K562 (cell line): Measurements from ENCODE around the gene PSMD8. TPM values are rescaled to one million over a fixed set of nuclear protein-coding genes. Genes with fewer than 3 reads are reported as not detected.
A peak's percentile ranks its signal among the peaks of the same experiment; 100 is the strongest.

Experiments
- BCL6 ChIP-seq: fragments of 250-450 bp; sonication (Bioruptor Pico); IDR thresholded peaks from 2 replicates; pipeline ENCODE4 v1.4.0; 2020
- CHD1 ChIP-seq: fragments of 200-600 bp; sonication (generic); IDR thresholded peaks from one replicate; pipeline ENCODE4 v1.6.1; 2012; ENCODE audit warnings: mild to moderate bottlenecking, moderate library complexity, low read length, inconsistent platforms
- CTBP1 ChIP-seq: fragments of 450-650 bp; IDR thresholded peaks from 2 replicates; pipeline ENCODE4 v1.6.1; 2016; ENCODE audit warnings: borderline replicate concordance
- ELF1 ChIP-seq: fragments of 200-800 bp; sonication (Bioruptor generic); IDR thresholded peaks from 2 replicates; pipeline ENCODE4 v1.6.1; 2016; ENCODE audit warnings: missing genetic modification characterization, missing compliant biosample characterization
- ESRRA ChIP-seq: fragments of 450-650 bp; IDR thresholded peaks from 2 replicates; pipeline ENCODE4 v1.6.1; 2014; ENCODE audit warnings: low read depth, mild to moderate bottlenecking, moderate library complexity, borderline replicate concordance
- FOS ChIP-seq: IDR thresholded peaks from 3 replicates; pipeline ENCODE4 v1.6.1; 2011; ENCODE audit not compliant: insufficient read length; ENCODE audit errors: extremely low read depth
- GATAD2A ChIP-seq: fragments of 450-650 bp; IDR thresholded peaks from 2 replicates; pipeline ENCODE4 v1.6.1; 2017
- MAX ChIP-seq: sonication (generic); formaldehyde crosslinking; IDR thresholded peaks from 2 replicates; pipeline ENCODE4 v1.9.0; 2022; ENCODE audit warnings: mild to moderate bottlenecking, missing genetic modification reagents
- MEF2A ChIP-seq: IDR thresholded peaks from 2 replicates; pipeline ENCODE4 v1.6.1; 2011; ENCODE audit warnings: low read depth, mild to moderate bottlenecking, low read length, moderate library complexity; ENCODE audit not compliant: control insufficient read depth
- POU5F1 ChIP-seq: fragments of 150-350 bp; IDR thresholded peaks from 2 replicates; pipeline ENCODE4 v1.6.1; 2014; ENCODE audit warnings: borderline replicate concordance, low read length, low read depth, mild to moderate bottlenecking; ENCODE audit not compliant: partially characterized antibody
- PTTG1 ChIP-seq: fragments of 450-650 bp; IDR thresholded peaks from 2 replicates; pipeline ENCODE4 v1.6.1; 2016; ENCODE audit warnings: low read depth, mild to moderate bottlenecking, missing genetic modification characterization, missing compliant biosample characterization
- PYGO2 ChIP-seq: fragments of 450-650 bp; IDR thresholded peaks from 2 replicates; pipeline ENCODE4 v1.6.1; 2016; ENCODE audit warnings: mild to moderate bottlenecking, missing genetic modification characterization, moderate library complexity, missing compliant biosample characterization
- RFX1 ChIP-seq: fragments of 450-650 bp; IDR thresholded peaks from 2 replicates; pipeline ENCODE4 v1.6.1; 2016; ENCODE audit warnings: mild to moderate bottlenecking, moderate library complexity
- RNF219 ChIP-seq: fragments of 250-450 bp; sonication (Bioruptor Pico); IDR thresholded peaks from 2 replicates; pipeline ENCODE4 v1.5.0; 2022; ENCODE audit warnings: mild to moderate bottlenecking
- RUNX1 ChIP-seq: sonication (generic); IDR thresholded peaks from 2 replicates; pipeline ENCODE4 v1.6.1; 2016; ENCODE audit warnings: antibody characterized with exemption, low read depth
- TAF1 ChIP-seq: IDR thresholded peaks from 2 replicates; pipeline ENCODE4 v1.6.1; 2011; ENCODE audit warnings: mild to moderate bottlenecking, low read length, moderate library complexity; ENCODE audit not compliant: insufficient read depth, control insufficient read depth, severe bottlenecking; ENCODE audit errors: extremely low read depth
- ZBTB5 ChIP-seq: fragments of 450-650 bp; IDR thresholded peaks from 2 replicates; pipeline ENCODE4 v1.6.1; 2017; ENCODE audit warnings: antibody characterized with exemption
- ZKSCAN3 ChIP-seq: fragments of 250-450 bp; sonication (Bioruptor Pico); IDR thresholded peaks from 2 replicates; pipeline ENCODE4 v1.4.0; 2020
- polyA plus RNA-seq, 8 experiments: library from polyadenylated mRNA; depleted of rRNA in 4 of 8; stranded (reverse) in 5 of 8; unstranded in 3 of 8; fragments of >200 nt; fragmentation: Nextera tagmentation in 2 of 8; fragmentation: Illumina TruSeq in 1 of 8; extraction: Ambion mirVana in 2 of 8; extraction: Trizol in 1 of 8; gene quantifications; 2 replicates each; pipeline versions ENCODE4 v1.2.1 to v1.2.3, GENCODE V29; 2011 to 2014; ENCODE audit warnings: inconsistent platforms in 1 of 8, missing spikeins in 1 of 8
- total RNA-seq, 7 experiments: library from RNA; depleted of rRNA in 6 of 7; stranded (reverse); fragments of >200 nt in 6 of 7; fragmentation: Illumina TruSeq in 2 of 7; extraction: Trizol in 2 of 7; gene quantifications; 2 replicates each; pipeline versions ENCODE4 v1.2.1 to v1.2.3, GENCODE V29; 2011 to 2021; ENCODE audit warnings: low replicate concordance in 1 of 7

The PSMD8 gene
- total and polyA plus RNA-seq, 9 of the 15 experiments (the other 6 are each of a cell fraction or from before 2014, with no cell fraction given), result 130 to 583 (median 315) TPM

- TF ChIP-seq RNF219 (CRISPR knock-in tag) (no peak), TAF1 (no peak), GATAD2A (no peak), RFX1 (no peak), CTBP1 (no peak; the same call in none of the 2 replicates), ZBTB5 (no peak), RUNX1 (no peak), ELF1 (tag) (no peak), PYGO2 (tag) (no peak), BCL6 (CRISPR knock-in tag) (no peak), CHD1 (no peak), FOS (no peak), POU5F1 (no peak), PTTG1 (tag) (no peak), MEF2A (no peak), MAX (CRISPR knock-in tag) (peak; percentile 44), ZKSCAN3 (CRISPR knock-in tag) (no peak), ESRRA (no peak)
These were observed 37.6 kb upstream of the PSMD8 start (continued) for GRCh38 chr19:38336638-38337359.
